Activated naive CD4-positive, alpha-beta T cell (primary cell): ENCODE data around the gene ARSK.

Source experiments
- DNase-seq, 4 experiments: peaks; one replicate each; lab custom pipeline; 2025; lab: John Stamatoyannopoulos, UW

Gene ARSK

DNA sequence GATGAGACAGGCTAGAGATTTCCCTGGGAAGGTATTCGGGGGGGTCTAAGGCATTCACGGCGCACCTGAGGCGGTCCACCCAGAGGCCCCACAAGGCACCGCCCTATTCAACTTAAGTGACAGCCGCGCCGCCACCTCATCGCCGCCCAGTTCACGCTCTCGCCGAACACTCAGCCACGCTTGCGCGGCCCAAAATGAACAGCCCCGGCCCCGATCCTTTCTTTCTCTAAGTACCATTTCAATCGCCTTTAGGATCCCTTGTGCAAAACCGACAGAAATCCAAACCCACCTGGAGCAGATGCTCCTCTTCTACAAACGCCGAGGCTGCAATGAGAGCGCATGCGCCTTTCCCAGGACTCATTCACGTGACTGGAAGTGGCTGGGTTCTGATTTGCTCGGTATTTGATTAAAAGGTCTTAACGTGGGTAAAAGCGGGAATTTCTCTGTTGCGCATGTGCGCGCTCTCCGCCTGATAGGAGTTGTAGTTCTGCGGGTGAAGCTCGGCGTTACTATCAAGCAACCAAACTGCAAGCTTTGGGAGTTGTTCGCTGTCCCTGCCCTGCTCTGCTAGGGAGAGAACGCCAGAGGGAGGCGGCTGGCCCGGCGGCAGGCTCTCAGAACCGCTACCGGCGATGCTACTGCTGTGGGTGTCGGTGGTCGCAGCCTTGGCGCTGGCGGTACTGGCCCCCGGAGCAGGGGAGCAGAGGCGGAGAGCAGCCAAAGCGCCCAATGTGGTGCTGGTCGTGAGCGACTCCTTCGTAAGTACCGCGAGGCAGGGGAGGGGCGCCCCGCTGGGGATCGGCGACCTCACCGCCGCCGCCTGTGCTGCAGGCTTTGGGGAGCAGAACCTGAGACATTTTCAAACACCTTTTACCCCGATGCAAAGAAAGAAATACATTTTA is at the start of gene ARSK, which contains the start of gene SKIC3:
Gene ARSK, plus strand, starts transcription at position 455 of the 902 bp plus-strand sequence. Its CDS starts 178 bp downstream, at position 633.
Gene SKIC3, minus strand, starts transcription at position 331 of the 902 bp plus-strand sequence. CDS start 7,827 bp downstream, outside the sequence.
- DNase-seq, result peak; percentile 76 to 85 (median 77)

DNA sequence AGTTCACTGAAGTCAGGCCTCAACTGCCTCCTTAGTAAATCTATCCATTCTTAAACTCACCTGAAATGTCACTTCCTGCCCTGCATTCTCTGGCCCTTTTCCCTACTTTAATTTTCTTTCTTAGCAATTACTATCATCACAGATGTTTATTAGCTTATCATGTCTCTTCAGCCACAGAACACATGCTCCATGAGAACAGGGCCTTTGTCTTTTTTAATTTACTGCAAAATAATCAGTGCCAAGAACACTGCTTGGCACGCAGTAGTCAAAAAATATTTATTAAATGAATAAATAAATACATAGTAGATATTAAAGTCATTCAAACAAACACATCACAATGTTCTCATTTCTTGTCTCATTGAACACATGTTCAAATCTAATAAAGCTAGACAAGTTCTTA is 46.4 kb upstream of the ARSK start:
- DNase-seq, result no peak

DNA sequence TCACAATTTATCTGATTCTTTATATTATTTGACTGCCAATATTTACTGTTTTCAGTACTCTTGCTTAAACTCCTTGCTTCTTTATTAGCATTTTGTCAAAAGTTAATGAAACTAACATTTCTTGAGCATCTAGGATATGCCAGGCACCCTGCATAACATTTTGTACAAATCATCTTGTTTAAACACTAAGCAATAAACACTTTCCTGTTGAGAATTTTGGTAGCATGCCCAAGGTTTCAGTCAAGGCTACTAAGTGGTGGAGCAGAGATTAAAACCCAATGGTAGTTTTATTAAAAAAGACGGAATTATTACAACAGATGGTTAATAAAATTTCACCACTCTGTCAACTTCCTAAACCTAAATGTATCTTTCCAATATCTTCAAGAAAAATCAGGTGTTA is 43.3 kb upstream of the ARSK start:
- no peak for DNase-seq

- no peak for DNase-seq
Observed at GRCh38 chr5:95518417-95518816, 36.5 kb upstream of the ARSK start.

DNA sequence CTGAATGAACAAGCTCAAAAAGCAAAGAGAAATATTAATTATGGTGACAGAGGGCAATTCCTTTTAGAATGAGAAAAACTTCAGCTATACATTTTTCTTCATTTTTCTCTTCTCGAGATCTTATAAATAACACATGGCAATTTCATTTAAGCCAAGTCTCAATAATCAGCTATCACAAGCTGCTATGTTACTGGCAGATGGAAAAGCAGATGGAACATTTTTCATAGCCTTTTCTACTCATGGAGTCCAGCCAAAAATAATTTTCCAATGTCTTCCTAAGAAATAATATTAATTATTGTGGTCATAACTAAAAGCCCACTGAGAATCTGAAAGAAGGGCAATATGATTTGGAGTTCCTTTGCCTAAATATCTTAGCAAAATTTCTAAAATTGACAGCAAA is 35.8 kb upstream of the ARSK start:
- no peak for DNase-seq

GRCh38 chr5:95519681-95520080 is 35.2 kb upstream of the ARSK start:
- no peak for DNase-seq

GRCh38 chr5:95520206-95520605 is 34.7 kb upstream of the ARSK start:
- DNase-seq, result no peak

DNA sequence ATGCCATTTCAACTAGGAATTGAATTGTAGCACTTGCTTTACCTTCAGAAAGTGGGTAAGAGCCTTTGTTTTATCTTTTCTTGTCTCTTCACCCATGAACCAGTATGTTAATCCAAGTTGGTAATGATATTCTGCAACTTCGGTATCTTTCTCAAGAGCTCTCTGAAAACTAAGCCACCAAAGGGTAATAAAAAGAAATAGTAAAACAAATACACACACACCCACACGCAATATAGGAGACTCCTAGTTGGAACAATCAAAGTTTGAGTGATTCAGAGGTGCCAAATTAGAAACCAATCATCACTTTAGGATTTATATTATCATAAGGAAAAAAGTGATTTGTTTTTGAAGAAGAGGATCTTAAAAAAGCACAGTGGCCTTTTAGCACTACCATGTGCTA is 30.5 kb upstream of the ARSK start:
- DNase-seq, result no peak

- no peak for DNase-seq
Observed at GRCh38 chr5:95526871-95527270, 28.0 kb upstream of the ARSK start.

DNA sequence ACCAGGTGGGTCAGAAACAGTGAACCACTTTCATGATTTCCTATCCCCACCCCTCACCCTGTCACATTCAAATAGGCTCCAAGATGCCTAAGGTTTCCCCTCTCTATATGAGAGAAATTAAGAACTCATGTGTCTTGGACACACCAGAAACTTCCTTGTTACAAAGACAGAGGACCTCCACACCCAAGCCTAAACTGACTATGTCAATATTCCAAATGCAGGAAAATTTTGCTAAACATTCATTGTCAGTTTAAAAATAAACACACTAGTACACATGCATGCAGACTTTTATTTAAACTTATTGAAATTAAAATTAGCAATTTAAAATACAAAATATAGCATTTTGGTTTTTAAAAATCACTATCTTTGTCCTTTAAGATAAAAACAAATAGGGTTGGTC is 26.3 kb upstream of the ARSK start:
- no peak for DNase-seq

DNA sequence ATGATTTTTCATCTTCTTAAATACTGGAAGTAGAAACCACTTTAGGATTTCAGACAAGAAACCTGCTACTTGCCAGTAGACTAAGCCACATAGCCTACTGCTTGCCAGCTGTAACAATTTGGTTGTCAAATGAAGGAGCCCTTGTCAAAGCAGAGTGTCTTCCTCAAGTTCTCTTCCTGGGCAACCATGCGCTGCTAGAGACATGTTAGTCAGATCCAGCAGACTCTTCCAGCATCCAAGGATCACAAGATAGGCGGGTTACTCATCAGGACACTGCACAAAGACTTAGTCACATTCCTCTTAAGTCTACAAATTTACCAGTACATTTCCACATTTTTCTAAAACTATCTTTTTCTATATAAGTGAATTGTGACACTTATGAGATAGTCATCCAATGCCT is 24.5 kb upstream of the ARSK start:
- DNase-seq, result no peak

DNA sequence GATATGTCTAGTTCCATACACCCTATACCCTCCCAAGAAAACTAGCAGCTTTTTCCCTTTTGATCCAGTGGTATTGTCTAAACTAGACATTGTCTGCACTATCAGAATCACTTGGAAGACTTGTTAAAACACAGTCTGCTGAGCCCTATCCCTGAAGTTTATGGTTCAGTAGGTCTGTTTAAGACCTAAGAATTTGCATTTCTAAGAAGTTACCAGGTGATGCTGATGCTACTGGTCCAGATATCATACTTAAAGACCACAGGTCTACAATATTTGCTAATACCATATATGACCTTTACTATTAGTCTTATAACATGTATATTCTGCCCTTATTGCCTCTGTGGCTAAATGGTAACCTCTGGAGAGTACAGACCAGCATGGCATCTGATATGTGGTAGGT is 23.4 kb upstream of the ARSK start:
- no peak for DNase-seq

DNA sequence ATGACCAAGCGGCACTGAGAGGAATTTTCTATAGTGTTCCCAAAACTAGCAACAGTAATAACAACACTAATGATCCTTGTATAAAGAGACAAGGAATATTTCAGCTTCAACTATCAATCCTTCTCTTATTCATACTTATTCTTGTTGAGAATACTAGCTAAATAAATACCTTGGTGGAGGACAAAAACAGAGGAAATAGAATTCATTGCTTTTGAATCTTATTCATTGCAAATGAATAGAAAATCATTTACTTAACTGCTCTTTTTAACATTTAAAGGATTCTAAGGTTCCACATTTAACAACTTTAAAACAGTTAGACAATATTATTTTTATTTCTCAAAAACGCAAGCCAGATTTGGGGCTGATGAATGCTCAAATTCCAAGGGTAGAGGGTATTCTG is 22.5 kb upstream of the ARSK start:
- DNase-seq, result no peak

DNA sequence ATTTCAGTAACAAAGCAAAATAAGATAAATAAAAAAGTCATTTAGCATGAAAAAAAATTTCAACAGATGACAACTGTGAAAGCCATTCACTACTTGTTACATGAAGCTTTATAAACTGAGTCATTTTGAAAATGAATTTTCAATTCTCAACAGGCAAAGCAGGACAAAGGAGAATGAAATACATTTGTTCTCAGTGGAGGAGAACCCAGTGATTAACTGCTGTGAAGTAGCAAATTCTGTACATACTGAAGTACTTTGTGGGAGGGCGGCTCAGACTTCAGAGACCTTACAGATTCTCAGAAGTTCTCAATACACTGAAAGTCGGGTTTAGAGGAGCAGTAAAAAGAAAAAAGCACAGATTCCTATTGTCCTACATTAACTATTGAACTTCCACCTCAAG is 21.8 kb upstream of the ARSK start:
- DNase-seq, result no peak

DNA sequence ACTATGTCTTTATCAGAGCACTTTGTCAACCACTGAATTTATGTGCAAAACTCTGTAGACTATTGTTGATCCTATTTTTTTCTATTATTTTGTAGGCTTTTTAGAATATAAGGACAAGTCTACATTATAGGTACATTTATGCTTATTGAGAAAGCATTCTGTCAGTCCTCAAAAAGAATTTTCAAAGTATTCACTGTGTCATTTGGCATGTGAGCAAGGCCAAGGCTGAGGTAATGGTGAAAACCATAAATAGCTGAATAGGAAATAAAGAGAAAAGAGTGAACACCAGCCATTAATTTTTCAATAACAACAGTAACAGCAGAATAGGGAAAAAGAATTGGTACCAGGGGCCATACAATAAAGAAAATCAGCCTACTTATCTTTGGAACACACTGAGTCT is 21.1 kb upstream of the ARSK start:
- DNase-seq, result no peak

DNA sequence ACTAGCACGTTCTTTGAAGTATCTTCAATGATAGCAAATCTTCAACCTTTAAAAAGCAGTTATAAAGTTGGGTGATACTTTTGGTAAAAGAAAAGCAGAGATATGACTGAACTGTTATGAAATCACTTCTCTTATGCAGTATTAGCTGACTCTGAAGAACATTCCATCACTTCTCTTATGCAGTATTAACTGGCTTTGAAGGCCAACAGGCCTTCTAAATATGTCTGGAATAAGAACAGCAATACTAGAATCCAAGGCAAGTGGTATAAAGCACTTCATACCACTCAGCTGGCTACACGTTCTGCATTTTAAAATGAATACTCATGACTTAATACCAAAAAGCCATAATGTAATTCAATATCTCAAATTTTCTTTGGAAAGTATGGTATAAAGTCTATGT is 17.4 kb upstream of the ARSK start:
- DNase-seq, result no peak

GRCh38 chr5:95543017-95543705 is 11.7 kb upstream of the ARSK start:
- DNase-seq, result no peak

DNA sequence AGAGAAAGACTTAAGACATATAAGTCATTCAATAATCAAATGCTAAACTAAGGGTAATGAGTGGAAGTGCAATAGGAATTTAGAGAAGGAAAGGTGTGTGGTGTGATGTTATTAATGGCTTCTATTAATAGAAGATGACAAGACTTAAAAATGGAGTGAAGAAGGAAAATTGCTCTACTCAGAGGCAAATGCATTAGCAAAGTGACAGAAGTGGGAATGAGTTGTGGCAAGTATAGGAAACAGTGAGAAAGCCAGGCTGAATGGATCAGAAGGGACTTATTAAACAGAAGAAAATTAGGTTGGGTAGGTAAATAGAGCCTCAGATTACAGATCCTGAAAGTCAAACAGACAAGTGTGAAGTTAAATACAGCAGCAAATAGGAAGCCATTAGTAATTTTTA is 5.9 kb upstream of the ARSK start:
- no peak for DNase-seq

DNA sequence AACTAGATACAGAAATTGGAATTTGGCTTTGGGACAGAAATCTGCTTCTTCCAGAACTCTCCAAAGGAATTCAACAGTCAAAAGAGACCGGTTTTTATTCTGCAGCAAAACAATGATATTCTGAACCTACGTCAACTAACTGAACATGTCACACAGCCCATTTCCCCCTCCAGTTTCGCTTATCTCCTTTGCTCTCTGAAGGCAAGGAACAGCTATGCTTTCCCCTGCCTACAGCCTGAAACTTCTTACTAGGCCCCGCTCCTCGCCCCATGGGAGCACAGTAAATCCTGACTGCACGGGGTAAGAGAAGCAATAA is 612 bp upstream of the ARSK start:
- no peak for DNase-seq

DNA sequence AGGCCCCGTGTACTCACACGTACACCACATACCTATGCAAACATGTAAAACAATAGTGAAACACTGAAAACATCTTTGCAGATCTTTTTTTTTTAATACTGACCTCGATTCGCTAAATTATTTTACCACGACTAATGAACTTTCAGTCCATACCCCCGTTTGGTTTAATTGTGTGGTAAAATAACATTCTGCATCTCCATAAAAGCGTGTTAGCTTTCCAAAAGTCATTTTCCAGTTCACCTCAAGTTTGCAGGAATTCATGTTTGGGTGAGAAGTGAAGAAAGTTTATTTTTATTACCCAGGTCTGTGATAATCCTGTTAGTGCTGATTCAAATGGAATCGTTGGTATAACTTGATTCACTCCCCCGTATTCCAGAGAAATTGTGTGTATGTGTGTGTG is 652 bp downstream of the ARSK start:
- no peak for DNase-seq

- no peak for DNase-seq
Observed at GRCh38 chr5:95557841-95558240, 2.9 kb downstream of the ARSK start.

DNA sequence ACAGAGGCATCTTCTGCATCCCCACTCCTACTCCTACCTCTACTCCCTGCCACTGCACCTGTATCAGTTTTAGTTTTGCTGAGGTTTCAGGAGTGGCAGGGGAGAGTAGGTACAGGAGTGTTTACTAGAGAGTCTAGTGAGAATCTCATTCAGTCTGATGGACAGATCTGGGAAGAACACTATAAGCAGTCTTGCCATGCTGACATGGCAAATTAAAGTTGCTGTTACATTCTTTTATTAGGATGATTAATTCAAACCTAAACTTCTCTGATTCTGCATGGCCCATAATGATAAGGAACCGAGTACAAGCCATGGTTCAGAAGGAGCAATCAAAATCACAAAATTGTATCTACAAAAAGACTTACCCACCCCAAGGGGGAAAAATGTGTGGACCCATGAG is 7.4 kb downstream of the ARSK start:
- DNase-seq, result no peak

DNA sequence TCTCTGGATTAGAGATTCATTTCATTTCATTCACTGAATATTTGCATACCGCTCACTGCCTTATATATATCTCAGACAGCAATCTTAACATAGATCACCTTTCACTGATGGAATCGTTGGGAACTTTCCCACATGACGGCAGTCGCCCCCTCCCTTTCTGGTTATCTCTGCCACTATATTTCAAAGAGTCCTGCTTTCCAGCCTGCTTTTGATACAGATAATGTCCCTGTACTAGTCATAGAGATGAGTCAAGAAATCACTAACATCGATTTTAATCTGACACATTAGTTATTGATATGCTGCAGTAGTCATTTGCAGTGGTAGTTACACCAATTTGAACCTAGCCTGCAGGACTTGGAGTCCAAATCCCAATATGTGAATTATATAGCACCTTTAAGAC is 8.5 kb downstream of the ARSK start:
- DNase-seq, result no peak

DNA sequence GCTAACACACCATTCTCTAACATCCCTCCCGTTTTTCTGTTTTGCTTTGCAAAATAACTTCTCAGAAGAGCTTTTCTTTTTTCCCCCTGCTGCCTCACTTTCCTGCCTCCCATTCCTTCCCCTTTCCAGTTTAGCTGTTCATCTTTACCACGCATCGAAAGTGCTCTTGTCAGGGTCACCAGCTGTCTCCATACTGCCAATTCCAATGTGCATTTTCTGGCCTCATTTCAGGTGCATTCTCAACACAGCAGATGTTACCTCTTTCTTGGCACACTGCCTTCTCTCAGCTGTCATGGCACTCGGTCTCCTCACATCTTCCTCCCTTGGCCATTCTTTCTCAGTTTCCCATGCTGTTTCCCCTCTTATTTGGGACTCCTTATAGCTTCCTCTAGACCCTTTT is 9.5 kb downstream of the ARSK start:
- DNase-seq, result no peak
